Stimulated activated CD8-positive, alpha-beta memory T cell treated with anti-CD3 and anti-CD28 coated beads, Interleukin-15, amount 100 ng/mL, for 48 hours (primary cell): ENCODE measurements around the gene KLC1.
A peak's percentile ranks its signal among the peaks of the same experiment; 100 is the strongest.

Source experiments
- DNase-seq, 2 donors: peaks; one replicate each; pipeline ENCODE4 v3.0.0-alpha.2; 2020; ENCODE audit warnings: low read depth in 2 of 2

The KLC1 gene

GRCh38 chr14:103704708-103705107 is 75.7 kb downstream of the KLC1 start:
- DNase-seq = no peak

- no peak for DNase-seq
These were observed 76.1 kb downstream of the KLC1 start for GRCh38 chr14:103705118-103705503.

- no peak for DNase-seq
These were observed 76.7 kb downstream of the KLC1 start for GRCh38 chr14:103705504-103706284.

DNA sequence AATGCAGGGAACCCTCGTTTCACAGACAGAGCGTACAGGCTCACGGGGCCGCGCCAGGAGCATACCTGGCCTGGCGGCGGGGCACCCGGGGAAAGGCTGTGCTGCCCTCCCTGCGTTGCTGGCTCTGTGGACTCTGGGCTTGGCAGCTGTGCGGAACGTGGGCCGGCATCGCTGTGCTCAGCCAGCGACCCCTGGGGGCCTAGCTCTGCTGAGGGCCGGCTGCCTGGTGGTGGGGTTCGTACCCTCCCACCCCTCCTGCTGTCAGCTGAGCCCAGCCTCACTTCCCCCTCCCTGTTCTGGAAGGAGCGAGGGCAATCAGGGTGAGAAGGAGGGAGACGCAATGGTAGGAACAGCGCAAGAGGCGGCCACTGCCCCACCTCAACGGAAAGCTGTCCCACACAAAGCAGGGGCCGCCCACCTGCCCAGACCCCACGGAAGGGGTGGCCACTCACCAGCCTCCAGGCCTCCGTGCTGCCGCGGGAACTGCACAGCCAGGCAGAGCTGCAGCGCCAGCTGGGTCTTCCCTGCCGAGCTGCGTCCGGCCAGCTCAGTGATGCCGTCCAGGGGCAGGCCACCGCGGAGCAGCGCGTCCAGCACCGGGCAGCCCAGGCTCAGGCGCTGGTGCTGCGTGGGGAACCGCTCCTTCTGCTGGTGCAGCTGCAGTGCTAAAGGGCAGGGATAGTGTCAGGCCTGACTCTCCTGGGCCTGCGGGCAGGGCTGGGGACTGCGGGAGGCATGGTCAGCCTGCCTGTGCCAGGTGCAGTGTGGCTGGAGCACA is 77.7 kb downstream of the KLC1 start:
- DNase-seq = no peak

DNA sequence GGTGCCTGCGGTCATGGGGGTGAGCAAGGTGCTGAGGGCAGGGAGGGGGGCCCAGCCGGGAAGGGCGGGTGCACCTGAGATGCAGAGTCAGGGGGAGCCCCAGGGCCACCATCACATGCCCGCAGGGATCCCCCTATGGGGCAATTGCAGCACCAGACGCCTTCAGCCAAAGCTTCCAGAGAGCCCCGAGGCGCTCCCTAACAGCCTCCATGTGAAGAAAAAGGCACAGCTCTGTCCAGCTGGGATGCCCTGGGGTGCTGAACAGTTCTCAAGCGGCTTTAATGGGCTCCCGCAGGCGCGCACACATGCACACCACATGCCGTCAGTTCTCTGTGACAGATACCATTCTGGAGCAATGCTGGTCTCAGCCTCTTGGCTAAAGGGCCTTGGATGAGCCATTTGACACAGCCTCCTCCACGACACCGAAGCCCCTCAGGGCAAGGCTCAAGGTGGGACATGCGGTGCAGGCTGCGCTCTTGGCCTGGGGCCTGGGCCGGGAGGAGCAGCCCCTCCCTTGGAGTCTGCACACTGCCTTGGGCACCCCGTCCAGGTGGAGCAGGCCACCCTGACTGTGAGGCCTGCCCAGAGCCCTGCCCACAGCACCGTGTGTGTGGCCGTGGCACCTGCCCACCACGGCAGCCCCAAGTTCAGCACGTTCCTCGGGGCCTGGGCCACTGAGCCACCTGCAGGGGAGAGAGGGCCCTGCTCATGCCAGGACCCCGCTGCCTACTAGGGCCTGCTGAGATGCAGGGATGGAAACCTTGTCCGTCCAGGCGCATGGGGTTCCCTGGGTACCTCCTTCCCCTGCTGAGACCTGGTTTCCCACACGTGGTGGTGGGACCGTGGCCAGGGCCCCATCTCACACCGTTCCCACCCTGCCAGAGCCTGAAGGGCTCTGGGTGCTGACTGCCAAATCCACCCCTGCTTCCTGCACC is 78.6 kb downstream of the KLC1 start:
- no peak for DNase-seq

- no peak for DNase-seq
These were observed 79.8 kb downstream of the KLC1 start for GRCh38 chr14:103708750-103709187.

GRCh38 chr14:103709814-103710213 is 80.8 kb downstream of the KLC1 start:
- no peak for DNase-seq

DNA sequence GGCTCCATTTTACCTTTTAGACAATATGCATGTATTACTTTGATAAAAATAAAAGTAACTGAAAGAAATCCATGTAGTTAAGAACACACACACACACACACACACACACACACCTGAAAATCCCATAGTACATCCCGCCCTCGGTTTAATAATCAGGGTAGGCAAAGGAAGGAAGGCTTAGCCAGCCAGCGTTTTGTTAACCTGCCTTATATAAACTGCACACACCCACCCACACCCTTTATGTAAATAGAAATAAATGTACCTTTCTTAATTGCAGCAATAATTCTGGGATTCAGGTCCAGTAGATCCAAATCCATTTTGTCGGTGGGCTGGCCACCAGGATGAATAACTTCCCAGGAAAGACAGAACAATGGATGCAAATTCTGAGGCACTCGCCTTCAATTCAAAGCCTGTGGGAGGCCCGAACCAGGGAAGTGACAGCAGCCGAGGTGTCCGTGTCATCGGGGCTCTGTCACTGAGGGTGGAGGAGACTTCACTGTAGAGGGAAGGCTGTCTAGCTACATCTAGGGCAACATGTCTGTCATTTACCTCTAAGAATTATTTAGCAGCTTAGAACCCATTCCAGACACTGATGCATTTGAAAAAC is 81.9 kb downstream of the KLC1 start:
- no peak for DNase-seq

GRCh38 chr14:103711516-103712431 is 82.8 kb downstream of the KLC1 start:
- no peak for DNase-seq

- no peak for DNase-seq
These were observed 83.7 kb downstream of the KLC1 start for GRCh38 chr14:103712633-103713247.

GRCh38 chr14:103713304-103714062 is 84.5 kb downstream of the KLC1 start:
- DNase-seq = no peak

- DNase-seq = no peak
These were observed 85.2 kb downstream of the KLC1 start for GRCh38 chr14:103714063-103714724.

GRCh38 chr14:103715052-103716000 is 86.3 kb downstream of the KLC1 start, which contains the start of the genes XRCC3 and ZFYVE21:
Gene XRCC3 (minus strand): TSS chr14:103715451. CDS start chr14:103711087, 4,364 bp downstream.
Gene ZFYVE21 (plus strand): TSS chr14:103715810. CDS start chr14:103715842, 32 bp downstream.
- DNase-seq = peak; percentile 99

GRCh38 chr14:103716091-103716801 is 87.2 kb downstream of the KLC1 start:
- no peak for DNase-seq

DNA sequence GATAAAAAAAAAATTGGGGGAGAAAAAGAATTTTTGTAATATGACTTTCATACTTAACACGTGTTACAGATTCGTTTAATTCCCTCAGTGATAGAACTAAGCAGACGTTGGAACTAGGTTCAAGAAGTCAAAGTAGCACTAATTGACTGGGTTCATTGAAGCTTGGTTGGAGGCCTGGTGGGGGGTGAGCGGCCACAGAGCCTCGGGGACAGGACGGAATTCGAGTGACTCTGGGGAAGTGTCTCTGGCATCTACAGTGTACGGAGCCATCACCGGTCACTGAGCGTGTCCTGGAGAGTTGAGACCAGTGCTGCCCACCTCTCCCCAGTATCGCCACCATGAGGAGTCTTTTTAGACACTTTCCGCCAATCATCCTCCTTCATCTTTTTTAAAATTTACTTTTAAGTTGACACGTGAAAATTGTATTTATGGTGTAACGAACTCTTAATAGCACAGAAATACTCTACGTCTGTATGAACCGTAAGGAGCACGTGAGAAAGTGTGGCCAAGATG is 87.9 kb downstream of the KLC1 start:
- DNase-seq = no peak

- DNase-seq = no peak
These were observed 89.6 kb downstream of the KLC1 start for GRCh38 chr14:103718572-103718971.
